Activated CD8-positive, alpha-beta T cell treated with anti-CD3 and anti-CD28 coated beads, Interleukin-2, amount 10 ng/mL, durations not matched to agents 7 days and 5 days (primary cell): ENCODE data around the gene ZNF837. TPM values are rescaled to one million over a fixed set of nuclear protein-coding genes. Genes with fewer than 3 reads are reported as not detected.
"Not testable (repeated sequence)": the region's sequence is repeated elsewhere in the genome, so short reads cannot be mapped to it uniquely, and the experiment has no call there.

Source experiments
- ATAC-seq: fragments of 150-1000 bp; cut with Tn5 transposase; one replicate; pipeline ENCODE4 v1.10.0; 2021; ENCODE audit warnings: moderate library complexity
- CTCF ChIA-PET: fragments of 350-600 bp; sonication (Branson Sonifier 250); formaldehyde crosslinking; loops from one replicate; lab custom pipeline; 2021; ENCODE audit warnings: antibody characterized with exemption; lab: Charles Lee
- POLR2A ChIA-PET: fragments of 350-600 bp; sonication (Branson Sonifier 250); formaldehyde crosslinking; loops from one replicate; lab custom pipeline; 2021; ENCODE audit warnings: antibody characterized with exemption; lab: Charles Lee
- DNase-seq: peaks from one replicate; pipeline ENCODE4 v3.0.0-alpha.2; 2020
- H3K27ac Mint-ChIP-seq: one replicate; pipeline ENCODE4 v1.8.0; 2021; ENCODE audit warnings: mild to moderate bottlenecking, mixed read lengths
- H3K27me3 Mint-ChIP-seq: one replicate; pipeline ENCODE4 v1.8.0; 2021; ENCODE audit warnings: low read depth, mixed read lengths
- H3K36me3 Mint-ChIP-seq: one replicate; pipeline ENCODE4 v1.8.0; 2021; ENCODE audit warnings: low read depth, mixed read lengths
- H3K4me1 Mint-ChIP-seq: one replicate; pipeline ENCODE4 v1.8.0; 2021; ENCODE audit warnings: low read depth, mixed read lengths
- H3K4me3 Mint-ChIP-seq: one replicate; pipeline ENCODE4 v1.8.0; 2021; ENCODE audit warnings: mild to moderate bottlenecking, mixed read lengths
- H3K9me3 Mint-ChIP-seq: one replicate; pipeline ENCODE4 v1.8.0; 2022; ENCODE audit warnings: mixed read lengths; ENCODE audit not compliant: insufficient read depth
- total RNA-seq, 2 experiments: library from RNA; stranded (reverse); gene quantifications; one replicate each; pipeline ENCODE4 v1.2.3, GENCODE V29; 2021

Gene ZNF837
- total RNA-seq, 2 experiments from 2014 or later = 1.3 to 1.5 TPM

GRCh38 chr19:58403920-58404478 lies 23.2 kb upstream of the ZNF837 start:
- Mint-ChIP-seq H3K4me1 (peaks cover 45% of the 10 kb centered on the region), H3K27ac (peak overlapping the region; percentile 30)
- POLR2A ChIA-PET, DNase-seq, ATAC-seq, CTCF ChIA-PET, H3K36me3 Mint-ChIP-seq, H3K9me3 Mint-ChIP-seq, H3K4me3 Mint-ChIP-seq, H3K27me3 Mint-ChIP-seq: not testable (repeated sequence)

- Mint-ChIP-seq H3K4me1 (peaks cover 35% of the 10 kb centered on the region), H3K36me3 (peaks cover 6% of the 10 kb centered on the region), H3K27me3 (no peaks in the 10 kb centered on the region), H3K27ac (no peak overlapping the region), H3K4me3 (peak overlapping the region; percentile 83), H3K9me3 (no peaks in the 10 kb centered on the region)
- CTCF ChIA-PET = no interaction called here
- POLR2A ChIA-PET = interaction anchor here (0.8 kb wide), 1 partner anchor 40 kb away, joined by 3 read pairs; the partner anchor contains the start of gene ZNF497
- DNase-seq = no peak
- no peak for ATAC-seq
Measured at GRCh38 chr19:58401840-58402421, 21.1 kb upstream of the ZNF837 start.

- H3K4me1 Mint-ChIP-seq = peaks cover 28% of the 10 kb centered on the region
- CTCF ChIA-PET = interaction anchor here (0.7 kb wide), 1 partner anchor 51 kb away, joined by 3 read pairs; no protein-coding TSS in a partner anchor
- H3K36me3 Mint-ChIP-seq = no peaks in the 10 kb centered on the region
- ATAC-seq = peak; percentile 96
- no peaks in the 10 kb centered on the region for H3K9me3 Mint-ChIP-seq
- H3K4me3 Mint-ChIP-seq = peak overlapping the region; percentile 83
- H3K27ac Mint-ChIP-seq = peak overlapping the region; percentile 90
- POLR2A ChIA-PET = no interaction called here
- no peaks in the 10 kb centered on the region for H3K27me3 Mint-ChIP-seq
- DNase-seq = peak; percentile 100
Measured at GRCh38 chr19:58400916-58401839, 20.3 kb upstream of the ZNF837 start.

- no peak for ATAC-seq
- no peaks in the 10 kb centered on the region for H3K9me3 Mint-ChIP-seq
- H3K4me3 Mint-ChIP-seq = peak overlapping the region; percentile 83
- H3K27ac Mint-ChIP-seq = no peak overlapping the region
- peaks cover 28% of the 10 kb centered on the region for H3K4me1 Mint-ChIP-seq
- ChIA-PET CTCF (interaction anchor here (0.7 kb wide), 1 partner anchor 52 kb away, joined by 3 read pairs; no protein-coding TSS in a partner anchor), POLR2A (no interaction called here)
- no peak for DNase-seq
- H3K36me3 Mint-ChIP-seq = peaks cover 5% of the 10 kb centered on the region
- H3K27me3 Mint-ChIP-seq = no peaks in the 10 kb centered on the region
Measured at GRCh38 chr19:58400316-58400915, 19.6 kb upstream of the ZNF837 start.

- no peak overlapping the region for H3K4me3 Mint-ChIP-seq
- no peaks in the 10 kb centered on the region for H3K27me3 Mint-ChIP-seq
- POLR2A ChIA-PET = no interaction called here
Measured at GRCh38 chr19:58399903-58400302, 19.1 kb upstream of the ZNF837 start.

GRCh38 chr19:58398545-58398944 lies 17.7 kb upstream of the ZNF837 start:
- ATAC-seq = no peak
- H3K4me3 Mint-ChIP-seq = no peak overlapping the region
- DNase-seq = no peak
- peaks cover 34% of the 10 kb centered on the region for H3K4me1 Mint-ChIP-seq
- H3K27ac Mint-ChIP-seq = no peak overlapping the region
- H3K27me3 Mint-ChIP-seq = no peaks in the 10 kb centered on the region
- H3K36me3 Mint-ChIP-seq = peaks cover 20% of the 10 kb centered on the region
- ChIA-PET CTCF (no interaction called here), POLR2A (no interaction called here)
- no peaks in the 10 kb centered on the region for H3K9me3 Mint-ChIP-seq

More at GRCh38 chr19:58399903-58400302, 19.1 kb upstream of the ZNF837 start:
- Mint-ChIP-seq H3K9me3 (no peaks in the 10 kb centered on the region), H3K27ac (no peak overlapping the region), H3K4me1 (peaks cover 32% of the 10 kb centered on the region), H3K36me3 (peaks cover 6% of the 10 kb centered on the region)
- CTCF ChIA-PET = no interaction called here
- DNase-seq = no peak
- no peak for ATAC-seq

- ChIA-PET POLR2A (no interaction called here), CTCF (no interaction called here)
- Mint-ChIP-seq H3K9me3 (no peaks in the 10 kb centered on the region), H3K4me3 (no peak overlapping the region), H3K36me3 (peaks cover 24% of the 10 kb centered on the region), H3K27me3 (no peaks in the 10 kb centered on the region), H3K27ac (no peak overlapping the region), H3K4me1 (peaks cover 34% of the 10 kb centered on the region)
- DNase-seq (no peak), ATAC-seq (no peak)
Measured at GRCh38 chr19:58398087-58398486, 17.3 kb upstream of the ZNF837 start.

- peaks cover 29% of the 10 kb centered on the region for H3K36me3 Mint-ChIP-seq
- no peak overlapping the region for H3K27ac Mint-ChIP-seq
- no peaks in the 10 kb centered on the region for H3K9me3 Mint-ChIP-seq
- H3K4me1 Mint-ChIP-seq = peaks cover 36% of the 10 kb centered on the region
- ATAC-seq (no peak), DNase-seq (no peak)
- POLR2A ChIA-PET = no interaction called here
- H3K4me3 Mint-ChIP-seq = no peak overlapping the region
- no peaks in the 10 kb centered on the region for H3K27me3 Mint-ChIP-seq
- CTCF ChIA-PET = no interaction called here
Measured at GRCh38 chr19:58397533-58398037, 16.8 kb upstream of the ZNF837 start.

GRCh38 chr19:58396691-58397532 lies 16.1 kb upstream of the ZNF837 start:
- Mint-ChIP-seq H3K27ac (no peak overlapping the region), H3K4me1 (peaks cover 38% of the 10 kb centered on the region), H3K4me3 (no peak overlapping the region), H3K27me3 (no peaks in the 10 kb centered on the region), H3K9me3 (no peaks in the 10 kb centered on the region), H3K36me3 (peaks cover 34% of the 10 kb centered on the region)
- ATAC-seq (no peak), DNase-seq (no peak)
- POLR2A ChIA-PET = no interaction called here
- CTCF ChIA-PET = no interaction called here

GRCh38 chr19:58395979-58396627 lies 15.3 kb upstream of the ZNF837 start:
- ChIA-PET CTCF (no interaction called here), POLR2A (no interaction called here)
- H3K4me3 Mint-ChIP-seq = no peak overlapping the region
- H3K9me3 Mint-ChIP-seq = no peaks in the 10 kb centered on the region
- peaks cover 41% of the 10 kb centered on the region for H3K36me3 Mint-ChIP-seq
- H3K4me1 Mint-ChIP-seq = peaks cover 42% of the 10 kb centered on the region
- DNase-seq (no peak), ATAC-seq (no peak)
- no peak overlapping the region for H3K27ac Mint-ChIP-seq
- no peaks in the 10 kb centered on the region for H3K27me3 Mint-ChIP-seq
